Amniotic epithelial cell (primary cell): ENCODE measurements around the gene LMF1.

ENCODE experiments used
- DNase-seq: peaks from one replicate; pipeline ENCODE4 v3.0.0-alpha.2; 2010; ENCODE audit warnings: low read depth

Gene LMF1

DNA sequence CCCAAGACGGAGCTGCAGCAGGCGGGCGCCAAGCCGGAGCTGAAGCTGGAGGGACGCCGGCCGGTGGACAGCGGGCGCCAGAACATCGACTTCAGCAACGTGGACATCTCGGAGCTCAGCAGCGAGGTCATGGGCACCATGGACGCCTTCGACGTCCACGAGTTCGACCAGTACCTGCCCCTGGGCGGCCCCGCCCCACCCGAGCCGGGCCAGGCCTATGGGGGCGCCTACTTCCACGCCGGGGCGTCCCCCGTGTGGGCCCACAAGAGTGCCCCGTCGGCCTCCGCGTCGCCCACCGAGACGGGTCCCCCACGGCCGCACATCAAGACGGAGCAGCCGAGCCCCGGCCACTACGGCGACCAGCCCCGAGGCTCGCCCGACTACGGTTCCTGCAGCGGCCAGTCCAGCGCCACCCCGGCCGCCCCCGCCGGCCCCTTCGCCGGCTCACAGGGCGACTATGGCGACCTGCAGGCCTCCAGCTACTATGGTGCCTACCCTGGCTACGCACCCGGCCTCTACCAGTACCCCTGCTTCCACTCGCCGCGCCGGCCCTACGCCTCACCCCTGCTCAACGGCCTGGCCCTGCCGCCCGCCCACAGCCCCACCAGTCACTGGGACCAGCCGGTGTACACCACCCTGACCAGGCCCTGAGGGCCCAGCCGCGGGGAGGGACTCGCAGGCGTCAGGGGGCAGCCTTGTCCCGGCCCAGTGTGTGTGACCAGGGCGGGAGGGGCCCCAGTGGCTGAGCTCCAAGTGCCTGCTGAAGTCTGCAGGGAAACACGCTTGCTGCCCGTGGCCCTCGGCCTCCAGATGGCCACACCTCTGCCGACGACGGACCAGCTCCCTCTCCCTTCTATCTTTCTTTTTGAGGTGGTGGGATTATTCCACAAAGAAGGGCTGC, 14.2 kb upstream of the LMF1 start:
- no peak for DNase-seq

DNA sequence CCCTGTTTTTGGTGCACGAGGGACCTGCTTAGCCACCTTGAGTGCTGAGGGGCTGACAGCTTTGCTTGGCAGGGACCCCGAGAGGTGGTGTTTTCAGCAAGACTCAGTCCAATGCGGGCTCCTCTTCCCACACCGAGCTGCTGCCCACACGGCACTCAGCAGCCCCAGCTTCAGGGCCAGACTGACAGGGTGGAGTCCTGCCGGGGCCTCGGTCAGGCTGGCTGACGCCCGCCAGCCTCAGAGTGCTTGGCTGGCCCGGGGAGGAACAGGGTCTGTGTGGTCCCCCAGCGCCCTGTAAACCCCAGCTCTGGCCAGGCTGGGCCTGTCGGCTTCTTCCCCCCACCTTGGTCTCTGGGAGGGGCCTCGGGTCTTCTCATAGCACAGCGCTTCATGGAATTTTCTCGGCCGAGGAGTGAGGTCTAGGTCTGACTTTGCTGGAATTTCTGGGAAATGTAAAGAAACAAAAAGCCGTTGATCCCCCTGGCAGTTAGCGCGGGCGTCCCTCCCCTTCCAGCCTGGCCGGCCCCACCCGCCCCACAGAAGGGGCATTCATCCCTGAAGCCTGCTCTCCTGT, 13.4 kb upstream of the LMF1 start:
- no peak for DNase-seq

DNA sequence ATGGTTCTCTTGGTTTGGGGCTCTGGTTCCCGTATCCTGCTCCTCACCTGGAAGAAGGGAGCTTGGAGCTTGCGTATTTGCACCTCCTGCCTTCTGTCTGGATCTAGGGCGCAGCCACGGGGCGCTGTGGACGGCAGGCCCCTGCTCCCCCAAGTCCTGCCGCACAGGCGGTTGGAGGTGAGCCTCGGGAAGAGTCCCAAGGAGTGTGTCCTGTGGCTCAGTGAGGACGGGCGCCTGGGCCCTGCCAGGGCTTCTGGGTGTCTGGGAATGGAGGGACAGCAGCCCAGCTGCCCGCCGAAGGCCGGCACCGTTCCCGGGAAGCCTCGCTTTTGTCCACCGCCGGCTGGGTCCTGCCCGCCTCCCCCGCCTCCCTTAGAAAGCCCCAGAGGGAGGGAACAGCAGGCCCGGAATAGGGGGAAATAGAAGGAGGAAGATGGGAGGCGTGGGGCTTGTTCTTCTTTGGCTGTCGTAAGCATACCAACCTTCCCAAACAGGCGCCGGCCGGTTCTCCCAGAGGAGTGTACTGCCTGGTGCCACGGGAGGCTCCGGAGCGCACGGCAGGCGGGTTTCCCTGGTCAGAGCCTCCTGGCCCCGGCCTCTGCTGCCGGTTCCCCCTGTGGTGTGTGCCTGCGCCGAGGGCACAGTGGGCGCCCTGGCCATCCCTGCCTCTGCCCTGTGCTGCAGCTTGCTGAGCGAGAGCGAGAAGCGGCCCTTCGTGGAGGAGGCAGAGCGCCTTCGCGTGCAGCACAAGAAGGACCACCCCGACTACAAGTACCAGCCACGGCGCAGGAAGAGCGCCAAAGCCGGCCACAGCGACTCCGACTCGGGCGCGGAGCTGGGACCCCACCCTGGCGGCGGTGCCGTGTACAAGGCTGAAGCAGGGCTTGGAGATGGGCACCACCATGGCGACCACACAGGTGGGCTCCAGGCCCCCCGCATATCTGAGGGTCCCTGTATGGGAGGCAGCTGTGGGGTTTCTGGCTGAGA, 12.6 kb upstream of the LMF1 start:
- no peak for DNase-seq

DNA sequence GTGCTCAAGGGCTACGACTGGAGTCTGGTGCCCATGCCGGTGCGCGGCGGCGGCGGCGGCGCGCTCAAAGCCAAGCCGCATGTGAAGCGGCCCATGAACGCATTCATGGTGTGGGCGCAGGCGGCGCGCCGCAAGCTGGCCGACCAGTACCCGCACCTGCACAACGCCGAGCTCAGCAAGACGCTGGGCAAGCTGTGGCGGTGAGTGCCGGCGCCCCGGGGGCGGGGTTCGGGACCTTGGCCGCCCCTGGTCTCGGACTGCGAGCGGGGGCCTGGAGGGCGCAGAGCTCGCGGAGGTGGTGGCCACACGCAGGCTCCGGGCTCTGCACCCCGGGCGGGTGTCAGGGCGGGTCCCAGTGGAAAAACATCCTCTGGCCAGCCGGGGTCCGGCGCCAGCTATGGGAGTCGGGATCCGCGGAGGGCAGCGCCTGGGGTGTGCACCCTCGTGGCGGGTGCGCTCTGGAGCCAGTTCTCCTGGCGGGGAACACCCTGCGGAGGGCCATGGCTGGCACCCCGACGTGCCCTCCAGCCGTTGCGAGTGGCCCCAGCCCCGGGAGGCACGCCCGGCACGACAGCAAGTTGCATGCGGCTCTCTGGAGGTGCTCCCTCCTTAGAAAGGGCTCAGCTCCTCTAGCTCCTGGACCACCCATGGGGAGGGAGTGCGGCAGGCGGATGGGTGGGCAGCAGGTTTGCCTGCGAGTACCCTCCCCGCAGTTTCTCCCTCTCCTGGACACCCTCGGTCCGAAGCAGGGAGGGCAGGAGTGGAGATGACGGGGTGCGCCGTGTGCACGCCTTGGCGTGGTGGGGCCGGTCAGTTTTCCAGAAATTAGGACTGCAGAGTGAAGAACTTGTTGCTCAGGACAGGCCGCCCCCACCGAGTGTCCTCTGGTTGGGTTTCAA, 11.6 kb upstream of the LMF1 start:
- no peak for DNase-seq

DNA sequence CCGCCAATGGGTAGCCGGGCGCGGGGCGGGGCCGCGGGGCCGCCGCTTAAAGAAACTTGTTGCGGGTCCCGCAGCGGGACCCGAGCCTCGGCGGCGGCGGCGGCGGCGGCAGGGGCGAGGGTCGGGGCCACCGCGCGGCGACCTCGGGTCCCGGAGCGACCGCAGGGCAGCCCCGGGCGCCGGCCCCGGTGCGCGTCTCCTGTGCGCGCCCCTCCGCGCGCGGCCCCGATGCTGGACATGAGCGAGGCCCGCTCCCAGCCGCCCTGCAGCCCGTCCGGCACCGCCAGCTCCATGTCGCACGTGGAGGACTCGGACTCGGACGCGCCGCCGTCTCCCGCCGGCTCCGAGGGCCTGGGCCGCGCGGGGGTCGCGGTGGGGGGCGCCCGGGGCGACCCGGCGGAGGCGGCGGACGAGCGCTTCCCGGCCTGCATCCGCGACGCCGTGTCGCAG, 10.9 kb upstream of the LMF1 start, which contains the start of gene SOX8:
Gene SOX8 (plus strand): TSS at position 76 of the 450 bp plus-strand sequence. CDS start 153 bp downstream, at position 229.
- no peak for DNase-seq

DNA sequence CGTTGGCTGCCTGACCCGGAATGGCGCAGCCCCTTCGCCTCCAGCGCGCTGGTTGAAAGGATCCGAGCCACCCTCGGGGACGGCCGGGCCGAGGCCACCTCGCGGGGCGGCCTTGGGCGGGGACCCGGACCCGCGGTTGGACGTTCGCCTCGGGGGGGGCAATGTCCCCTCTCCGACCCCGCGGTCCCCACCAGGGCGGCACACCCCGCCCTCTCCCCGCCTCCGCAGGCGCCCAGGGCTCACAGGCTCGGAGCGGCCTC, 9.7 kb upstream of the LMF1 start:
- no peak for DNase-seq

DNA sequence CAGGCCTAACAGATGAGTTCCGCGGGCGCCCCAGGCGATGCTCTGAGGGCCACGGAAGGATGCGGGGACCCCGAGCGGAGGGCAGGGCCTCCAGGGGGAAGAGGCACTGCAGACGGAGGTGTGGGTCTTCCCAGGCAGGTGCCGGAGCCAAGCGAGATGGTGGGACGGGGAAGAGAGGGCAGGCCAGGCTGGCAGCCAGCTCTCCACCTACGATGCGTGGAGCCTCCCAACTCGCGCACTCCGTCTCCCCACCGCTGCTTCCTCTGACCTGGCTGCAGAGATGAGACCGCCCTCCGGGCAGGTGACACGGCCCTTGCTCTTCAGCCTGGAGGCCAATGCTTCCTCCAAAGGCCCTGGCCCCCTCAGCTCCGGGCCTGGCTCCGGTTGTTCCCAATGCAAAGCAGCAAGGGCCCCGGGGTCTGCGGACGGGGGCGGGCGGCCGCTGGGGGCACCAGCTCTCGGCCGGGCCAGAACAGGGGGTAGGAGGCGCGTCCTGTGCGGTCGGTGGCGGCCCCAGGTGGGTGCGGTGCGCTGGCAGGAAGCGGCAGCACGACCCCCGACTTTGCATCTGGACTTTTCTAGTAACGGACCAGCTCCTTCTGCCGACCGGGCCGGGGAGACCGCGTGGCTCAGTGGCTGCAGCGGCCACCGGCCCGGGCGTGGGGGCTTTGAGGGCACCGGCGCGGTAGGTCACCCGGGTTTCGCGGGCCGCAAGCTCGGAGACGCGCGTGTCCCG, 9.2 kb upstream of the LMF1 start:
- no peak for DNase-seq

DNA sequence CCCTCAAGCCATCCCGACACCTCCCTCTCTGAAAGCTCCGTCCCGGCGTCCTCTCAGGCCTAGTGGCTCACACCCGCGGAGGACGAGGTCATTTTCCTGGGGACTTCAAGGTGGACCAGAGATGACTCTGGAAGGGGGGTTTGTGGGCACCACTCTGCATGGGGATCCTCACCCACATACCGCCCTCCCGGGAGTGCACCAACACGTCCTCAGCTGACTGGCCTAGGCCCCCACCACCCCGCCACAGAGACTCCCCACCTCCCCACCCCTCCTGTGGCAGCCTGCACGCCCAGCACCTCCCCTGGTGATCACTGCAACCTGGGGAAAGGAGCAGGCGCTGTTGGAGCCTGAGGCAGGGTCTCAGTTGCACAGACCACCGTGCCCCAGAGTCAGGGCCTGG, 8.4 kb upstream of the LMF1 start:
- DNase-seq = no peak

DNA sequence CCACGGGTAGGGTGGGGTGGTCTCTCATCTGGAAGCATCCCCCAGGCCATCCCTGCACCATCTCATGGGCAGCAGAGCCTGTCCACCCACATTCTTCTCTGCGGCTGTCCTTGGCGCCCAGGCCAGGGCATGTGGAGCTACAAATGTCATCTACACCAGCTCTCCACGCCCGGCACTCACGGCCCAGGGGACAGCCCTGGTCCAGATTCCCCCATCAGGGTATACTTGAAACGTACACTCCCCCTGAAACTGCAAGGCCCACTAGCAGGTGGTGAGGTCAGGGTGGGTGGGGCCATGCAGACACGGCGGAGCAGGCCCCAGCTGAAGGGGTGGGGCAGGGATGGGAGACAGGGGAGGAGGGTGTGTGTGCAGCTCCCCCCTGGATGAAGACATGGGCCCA, 7.6 kb upstream of the LMF1 start:
- DNase-seq = no peak

DNA sequence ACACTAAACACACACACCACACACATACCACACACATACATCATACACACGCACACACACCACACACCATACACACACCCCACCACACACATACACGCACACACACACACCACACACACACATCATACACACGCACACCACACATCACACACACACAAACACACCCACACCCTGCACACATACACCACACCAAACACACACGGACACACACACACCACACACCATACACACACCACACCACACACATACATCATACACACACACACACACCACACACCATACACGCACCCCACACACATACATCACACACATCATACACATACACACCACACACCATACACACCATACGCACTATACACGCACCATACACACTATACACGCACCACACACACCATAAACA, 7.1 kb upstream of the LMF1 start:
- no peak for DNase-seq

DNA sequence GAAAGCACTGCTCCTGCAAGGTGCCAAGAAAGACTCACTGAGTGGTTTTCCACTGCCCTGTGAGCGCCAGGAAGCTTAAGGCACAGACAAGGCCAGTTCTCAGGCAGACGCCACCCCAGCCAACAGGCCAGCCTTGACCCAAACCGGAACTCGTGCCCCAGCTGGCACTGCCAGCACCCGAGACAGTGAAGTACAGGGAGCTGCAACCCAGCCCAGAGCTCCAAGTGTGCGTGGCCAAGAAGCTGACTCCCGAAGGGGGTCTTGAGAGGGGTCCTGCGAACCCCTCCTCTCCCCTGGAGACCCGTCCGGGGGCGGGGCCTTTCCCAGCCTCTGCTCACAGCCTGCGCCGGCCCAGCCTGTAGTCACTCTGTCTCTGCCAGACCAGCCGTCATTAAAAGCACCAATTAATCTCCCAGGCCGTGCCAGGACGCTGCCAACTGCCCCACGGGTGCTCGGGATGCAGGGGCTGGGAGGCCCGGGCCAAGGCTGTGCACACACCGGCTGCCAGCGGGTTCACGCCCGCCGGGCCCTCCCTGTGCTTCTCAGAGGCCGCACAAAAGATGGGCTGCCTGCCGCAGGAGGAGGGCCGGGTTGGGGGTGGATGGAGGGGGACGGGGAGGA, 6.4 kb upstream of the LMF1 start:
- no peak for DNase-seq

DNA sequence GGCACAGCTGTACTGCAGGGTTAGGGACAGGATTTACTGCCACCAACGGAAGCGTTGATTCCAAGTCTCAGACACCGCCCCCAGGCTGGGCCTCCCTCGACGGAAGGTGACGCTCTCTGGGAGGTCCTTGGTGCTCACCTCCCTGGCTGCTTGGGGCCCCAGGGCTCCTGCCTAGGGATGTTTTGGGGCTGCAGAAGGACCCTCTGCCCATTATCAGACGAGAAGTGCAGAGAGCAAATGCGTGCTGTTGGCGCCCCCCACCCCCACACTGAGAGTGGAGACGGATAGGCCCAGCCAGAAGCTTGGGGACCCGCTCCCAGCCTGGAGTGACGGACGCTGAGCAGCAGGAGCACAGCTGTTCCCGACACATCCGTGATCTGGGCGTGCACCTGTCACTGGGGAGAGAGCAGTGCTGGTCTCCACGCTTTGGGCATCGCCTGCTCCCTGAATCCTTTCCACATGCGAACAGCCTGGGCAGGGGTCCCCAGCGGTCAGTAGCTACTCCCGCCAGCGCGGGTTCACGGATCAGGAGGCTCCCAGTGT, 5.7 kb upstream of the LMF1 start:
- DNase-seq = no peak

DNA sequence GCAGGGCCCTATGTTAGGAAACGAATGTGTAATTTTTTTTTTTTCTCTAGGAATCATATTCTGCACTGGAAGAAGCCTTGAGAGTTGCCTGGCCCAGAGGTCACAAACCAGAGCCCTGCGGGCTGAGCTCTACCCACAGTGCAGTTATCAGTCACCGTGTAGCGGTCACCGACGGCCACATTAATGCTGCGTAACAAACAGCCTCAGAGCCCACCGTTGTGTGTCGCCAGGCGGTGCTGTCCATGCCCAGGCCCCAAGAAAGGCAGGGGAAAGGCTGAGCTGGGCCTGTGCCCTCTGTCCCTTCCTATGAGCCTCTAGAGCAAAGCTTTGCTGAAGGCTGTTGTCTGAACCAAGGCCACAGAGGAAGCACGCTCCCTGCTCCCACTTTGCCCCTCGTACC, 4.5 kb upstream of the LMF1 start:
- no peak for DNase-seq

DNA sequence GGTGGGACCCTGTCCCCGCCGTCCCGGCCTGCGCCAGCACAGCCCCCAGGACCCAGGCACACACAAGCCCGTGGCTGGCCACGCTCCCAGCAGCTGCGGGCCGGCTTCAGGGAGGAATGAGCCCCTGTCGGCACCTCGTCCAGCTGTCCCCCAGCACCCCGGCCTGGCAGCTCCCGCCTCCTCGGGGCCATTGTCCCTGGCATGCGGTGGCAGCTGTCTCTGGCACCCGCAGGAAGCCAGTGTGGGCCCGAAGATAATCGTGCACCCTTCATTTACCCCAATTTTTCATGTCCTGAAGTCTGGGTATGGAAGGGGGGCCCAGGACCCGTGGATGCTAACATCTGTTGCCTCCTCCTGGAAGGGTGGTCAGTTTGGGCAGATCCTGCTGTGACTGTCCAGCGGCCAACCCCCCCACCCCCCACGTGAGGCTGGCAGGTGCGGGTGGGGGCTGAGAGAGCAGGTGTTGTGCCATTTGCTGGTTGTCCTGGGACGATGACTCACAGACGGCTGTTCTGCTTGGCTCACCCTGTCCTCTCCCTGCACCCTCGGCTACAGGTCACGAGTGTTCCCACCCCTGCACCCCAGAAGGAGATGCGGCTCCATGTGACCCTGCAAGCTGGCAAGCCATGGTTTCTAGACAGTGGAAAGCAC, 4.0 kb upstream of the LMF1 start:
- DNase-seq = no peak

DNA sequence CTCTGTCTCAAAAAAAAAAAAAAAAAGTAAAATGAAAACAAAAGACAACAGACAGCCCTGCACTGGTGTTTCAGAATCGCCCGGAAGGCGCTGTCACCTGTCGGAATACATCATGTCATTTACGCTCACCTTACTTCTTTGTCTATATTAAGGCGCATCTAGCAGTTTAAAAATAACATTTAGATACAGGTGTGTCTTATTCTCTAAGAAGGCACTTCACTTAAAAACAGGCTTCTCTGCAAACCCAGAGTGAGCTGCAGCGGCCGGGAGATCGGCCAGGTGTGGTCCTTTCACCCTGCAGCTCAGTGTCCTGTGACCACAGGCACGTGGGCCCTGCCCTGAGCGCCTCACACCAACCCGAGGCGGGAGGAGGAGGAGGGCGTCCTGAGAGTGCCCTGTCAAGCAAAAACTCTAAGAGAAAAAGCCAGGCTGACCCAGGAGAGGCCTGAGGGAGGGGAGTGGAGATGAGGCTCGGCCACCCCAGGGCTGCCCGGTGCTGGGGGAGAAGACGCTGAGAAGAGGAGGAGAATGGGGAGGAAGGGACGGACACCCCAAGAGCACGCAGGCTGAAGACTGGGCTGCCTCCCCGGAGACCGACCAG, 3.3 kb upstream of the LMF1 start:
- DNase-seq = no peak

DNA sequence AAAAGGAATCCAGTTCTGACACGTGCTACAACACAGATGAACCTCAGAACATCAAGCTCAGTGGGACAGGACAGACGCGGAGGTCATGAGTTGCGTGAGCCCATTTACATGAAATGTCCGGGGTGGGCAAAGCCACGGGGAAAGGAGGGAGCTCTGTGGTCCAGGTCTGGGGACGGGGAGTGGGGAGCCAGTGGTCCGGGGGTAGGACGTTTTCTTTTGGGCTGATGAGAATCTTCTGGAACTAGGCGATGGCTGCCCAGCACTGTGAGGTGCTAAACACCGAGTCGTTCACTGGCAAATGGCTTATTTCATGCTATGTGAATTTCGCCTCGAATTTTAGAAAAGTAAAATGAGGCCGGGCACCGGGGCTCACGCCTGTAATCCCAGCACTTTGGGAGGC, 2.6 kb upstream of the LMF1 start:
- no peak for DNase-seq

DNA sequence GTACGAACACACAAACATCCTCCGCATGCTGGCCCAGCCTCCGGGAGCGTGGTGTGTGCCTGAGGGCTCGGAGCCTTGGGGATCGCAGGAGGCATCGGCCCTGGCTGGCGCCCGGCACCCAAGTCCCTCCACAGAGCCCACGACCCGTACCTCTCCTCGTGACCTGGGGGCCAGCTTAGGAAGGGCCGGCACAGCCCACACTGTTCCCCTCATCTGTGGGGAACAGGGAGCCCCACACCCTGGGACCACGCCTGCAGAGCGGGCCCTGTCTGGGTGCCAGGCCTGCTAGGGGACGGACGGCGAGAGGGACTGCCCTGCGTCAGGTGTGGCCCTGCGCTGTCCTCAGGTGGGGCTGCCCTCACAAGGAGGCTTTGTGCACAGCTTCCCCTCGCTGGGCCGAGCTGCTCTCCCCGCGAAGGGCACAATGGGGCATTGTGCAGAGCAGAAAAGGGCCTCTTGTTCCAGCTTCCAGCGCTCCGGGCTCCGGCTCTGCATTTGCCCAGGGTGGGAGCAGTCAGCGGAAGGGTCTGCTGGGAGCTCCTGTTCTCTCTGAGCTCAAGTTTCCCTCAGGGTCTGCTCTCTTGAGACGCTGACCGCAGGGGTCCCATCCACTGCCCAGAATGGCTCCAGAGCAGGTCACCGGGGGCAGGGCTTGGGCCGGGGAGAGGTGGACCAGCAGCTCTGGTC, 1.7 kb upstream of the LMF1 start:
- no peak for DNase-seq

DNA sequence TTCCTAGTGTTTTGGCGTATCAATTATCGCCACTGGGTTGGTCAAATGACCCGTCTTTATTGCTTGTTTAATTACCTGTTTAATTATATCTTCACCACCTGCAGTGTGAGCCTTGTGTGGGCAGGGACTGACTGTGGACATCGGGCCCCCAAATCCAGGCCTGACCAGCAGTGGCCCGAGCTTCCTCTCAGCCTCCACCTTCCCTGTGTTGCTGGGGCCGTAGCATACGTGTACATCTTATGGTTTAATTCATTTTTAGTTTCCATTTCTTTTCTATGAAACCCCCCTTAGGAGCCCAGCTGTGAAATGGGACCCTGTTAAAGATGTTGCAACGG, 1.2 kb upstream of the LMF1 start:
- DNase-seq = no peak

DNA sequence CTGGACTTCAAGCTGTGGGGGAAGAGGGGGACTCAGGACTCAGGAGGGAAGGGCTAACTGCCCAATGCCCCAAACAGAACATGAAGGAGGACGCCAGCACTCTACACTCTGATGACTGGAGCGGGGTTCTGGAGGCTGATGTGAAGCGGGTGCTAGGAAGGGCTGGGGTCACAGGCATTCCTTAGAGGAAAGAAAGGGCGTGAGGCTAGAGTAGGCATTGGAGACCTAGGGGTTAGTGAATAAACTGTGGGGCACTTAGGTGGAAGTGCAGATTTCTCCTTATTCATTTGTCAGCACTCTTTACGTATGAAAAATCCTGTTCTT, 760 bp upstream of the LMF1 start:
- no peak for DNase-seq
